COLO668 (cell line): ENCODE data around the gene SMARCA2.

Source experiments
- DNase-seq: peaks from one replicate; lab custom pipeline; 2025; ENCODE audit not compliant: unreplicated experiment; lab: John Stamatoyannopoulos, UW

Gene SMARCA2

DNA sequence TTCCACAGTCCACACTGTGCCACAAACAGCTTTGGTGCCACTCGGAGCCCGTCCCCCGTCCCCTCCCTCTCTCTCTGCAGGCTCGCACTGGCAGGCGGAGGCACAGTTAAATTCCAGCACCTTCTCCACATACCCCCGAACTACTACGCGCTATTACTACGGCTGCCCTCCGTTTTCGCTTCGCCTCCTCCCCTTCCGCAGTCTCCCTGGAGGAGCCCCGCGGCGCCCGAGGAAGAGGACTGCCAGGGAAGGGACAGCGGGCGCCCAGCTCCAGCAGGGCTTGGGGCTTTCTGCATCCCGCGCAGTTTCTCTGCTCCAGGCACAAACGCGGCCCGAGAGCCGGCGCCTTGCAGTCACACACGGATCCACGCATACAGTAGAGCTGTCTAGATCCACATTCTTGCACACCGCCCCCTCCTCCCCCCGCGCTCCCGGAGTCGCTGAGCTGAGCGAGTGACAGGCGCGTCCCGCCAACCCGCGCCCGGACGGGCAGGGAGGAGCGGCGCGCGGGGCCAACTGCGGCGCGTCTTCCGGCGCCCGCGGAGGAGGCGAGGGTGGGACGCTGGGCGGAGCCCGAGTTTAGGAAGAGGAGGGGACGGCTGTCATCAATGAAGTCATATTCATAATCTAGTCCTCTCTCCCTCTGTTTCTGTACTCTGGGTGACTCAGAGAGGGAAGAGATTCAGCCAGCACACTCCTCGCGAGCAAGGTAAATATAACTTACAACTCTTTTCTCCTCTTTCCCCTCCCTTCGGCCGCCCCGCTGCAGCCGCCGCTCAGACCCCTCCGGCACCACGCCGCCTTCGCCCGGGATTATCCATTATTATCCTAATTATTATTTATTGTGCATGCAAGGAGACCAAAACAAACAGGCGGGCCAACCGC lies at the start of gene SMARCA2:
TSS of gene SMARCA2 (plus strand) at position 652 of the 885 bp plus-strand sequence. CDS start 13,676 bp downstream, outside the sequence.
- DNase-seq: peak; percentile 97

DNA sequence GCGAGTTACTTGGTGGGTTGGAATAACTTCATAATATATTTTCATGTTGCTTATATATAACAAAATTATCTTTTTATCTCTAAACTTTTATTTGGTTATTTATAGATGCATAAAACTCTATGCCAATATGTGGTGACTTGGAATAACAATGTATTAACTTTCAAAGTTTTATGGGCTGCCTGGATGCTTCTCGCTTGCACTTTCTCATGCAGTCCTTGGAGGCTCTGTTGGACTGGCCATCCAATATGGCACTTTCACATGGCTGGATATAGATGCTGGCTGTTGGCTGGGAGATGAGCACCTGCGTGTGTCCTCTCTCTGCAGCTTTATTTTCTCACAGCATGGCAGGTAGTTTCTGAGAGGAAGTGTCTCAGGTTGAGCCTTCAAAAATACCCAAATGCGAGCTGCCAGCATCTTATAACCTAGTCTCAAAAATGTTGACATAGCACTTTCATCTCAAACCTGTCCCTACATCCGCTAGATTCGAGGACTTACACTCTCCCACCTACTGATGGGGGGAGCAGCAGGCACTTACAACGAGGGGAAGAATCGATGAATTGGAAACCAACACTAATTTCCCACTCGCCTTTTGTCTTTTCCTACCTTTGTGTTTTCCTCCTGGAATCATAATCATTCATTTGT lies 48.3 kb upstream of the SMARCA2 start:
- no peak for DNase-seq

GRCh38 chr9:1969160-1969559 lies 46.0 kb upstream of the SMARCA2 start:
- DNase-seq: no peak

DNA sequence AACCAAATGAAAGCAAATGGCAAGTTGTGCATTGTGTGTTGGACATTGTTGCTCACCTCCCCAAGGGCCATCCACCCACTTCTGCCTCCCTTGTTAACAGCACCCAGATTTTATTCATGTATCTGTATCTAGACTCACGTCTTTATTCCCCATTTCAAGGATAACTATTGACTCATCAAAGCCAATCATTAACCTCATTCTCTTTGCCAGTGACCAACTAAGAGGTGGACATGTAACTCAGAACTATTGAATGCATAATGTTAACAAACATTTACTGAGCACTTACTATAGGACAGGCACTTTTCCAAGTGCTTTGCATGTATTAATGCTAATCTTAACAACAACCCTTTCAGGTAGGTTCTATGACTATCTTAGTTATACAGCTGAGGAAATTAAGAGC lies 45.2 kb upstream of the SMARCA2 start:
- DNase-seq: no peak

DNA sequence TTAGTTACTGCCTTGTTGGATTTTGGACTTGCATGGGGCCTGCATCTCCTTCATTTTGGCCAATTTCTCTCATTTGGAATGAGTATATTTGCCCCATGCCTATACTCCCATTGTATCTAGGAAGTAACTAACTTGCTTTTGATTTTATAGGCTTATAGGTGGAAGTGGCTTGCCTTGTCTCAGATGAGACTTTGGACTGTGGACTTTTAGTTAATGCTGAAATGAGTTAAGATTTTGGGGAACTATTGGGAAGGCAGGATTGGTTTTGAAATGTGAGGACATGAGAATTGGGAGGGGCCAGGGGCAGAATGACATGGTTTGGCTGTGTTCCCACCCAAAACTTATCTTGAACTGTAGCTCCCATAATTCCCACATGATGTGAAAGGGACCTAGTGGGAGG lies 42.5 kb upstream of the SMARCA2 start:
- DNase-seq: no peak

DNA sequence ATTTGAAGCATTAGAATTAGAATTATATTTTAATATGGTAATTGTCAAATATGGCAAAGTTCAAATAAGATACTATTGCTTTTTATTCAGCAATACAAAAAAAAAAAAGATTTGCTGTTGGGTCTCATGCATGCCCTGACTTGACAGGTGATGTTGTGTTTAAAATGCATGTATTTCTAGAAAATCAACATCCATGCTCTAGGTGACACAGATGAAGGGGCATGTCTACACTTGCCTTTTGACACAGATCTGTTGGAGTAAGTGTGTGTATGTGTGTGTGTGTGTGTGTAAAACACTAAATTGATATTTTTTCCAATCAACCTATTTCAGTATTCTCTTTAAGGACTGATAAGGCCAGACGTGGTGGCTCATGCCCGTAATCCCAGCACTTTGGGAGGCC lies 38.1 kb upstream of the SMARCA2 start:
- DNase-seq: no peak

- no peak for DNase-seq
Observed at GRCh38 chr9:1978941-1979340, 36.2 kb upstream of the SMARCA2 start.

DNA sequence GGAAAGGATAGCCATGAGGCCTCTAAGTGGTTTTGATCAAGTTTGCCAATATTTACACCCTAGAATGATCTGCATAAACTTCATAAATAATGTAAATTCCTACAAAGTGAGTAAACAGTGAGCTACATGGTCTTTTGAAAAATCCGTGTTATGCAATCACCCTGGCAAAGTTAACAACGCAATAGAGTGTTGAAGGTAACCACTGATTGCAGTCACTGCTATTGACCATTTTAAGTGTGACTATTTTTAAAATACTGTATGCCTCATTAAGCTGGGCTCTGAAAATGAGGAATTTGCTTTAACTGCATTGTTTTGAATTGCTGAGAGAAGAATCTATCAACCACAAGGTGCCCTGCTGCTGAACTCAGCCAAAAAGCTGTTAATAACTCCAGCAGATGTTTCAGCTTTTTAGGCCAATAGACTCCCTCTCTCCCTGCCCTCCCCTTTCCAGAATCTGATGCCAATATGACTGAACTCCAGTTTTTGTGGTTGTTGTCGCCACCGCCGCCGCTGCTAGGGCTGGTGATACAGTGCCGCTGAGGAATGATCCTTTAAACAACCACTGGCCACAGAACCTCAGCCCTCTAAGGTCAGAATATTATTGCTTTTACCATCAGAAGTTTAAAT lies 35.3 kb upstream of the SMARCA2 start:
- no peak for DNase-seq

DNA sequence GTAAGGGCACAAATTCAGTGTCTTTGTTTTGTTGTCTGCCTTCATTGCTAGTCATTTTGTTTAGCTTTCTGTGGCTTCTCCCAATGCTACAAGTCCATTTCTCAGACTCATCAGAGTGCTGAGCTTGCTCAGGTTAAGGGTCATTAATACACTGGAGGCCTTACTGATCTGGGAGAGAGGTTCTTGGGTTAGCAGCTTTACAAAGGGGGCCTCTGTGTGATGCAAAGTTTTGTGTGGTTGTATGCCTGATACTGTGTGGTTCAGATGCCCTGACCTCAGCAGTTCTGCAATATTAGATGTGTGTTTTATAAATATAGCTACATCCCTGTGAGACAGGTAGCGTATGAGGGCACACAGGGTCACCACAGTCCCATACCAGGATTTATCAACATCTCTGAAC lies 34.8 kb upstream of the SMARCA2 start:
- DNase-seq: no peak

DNA sequence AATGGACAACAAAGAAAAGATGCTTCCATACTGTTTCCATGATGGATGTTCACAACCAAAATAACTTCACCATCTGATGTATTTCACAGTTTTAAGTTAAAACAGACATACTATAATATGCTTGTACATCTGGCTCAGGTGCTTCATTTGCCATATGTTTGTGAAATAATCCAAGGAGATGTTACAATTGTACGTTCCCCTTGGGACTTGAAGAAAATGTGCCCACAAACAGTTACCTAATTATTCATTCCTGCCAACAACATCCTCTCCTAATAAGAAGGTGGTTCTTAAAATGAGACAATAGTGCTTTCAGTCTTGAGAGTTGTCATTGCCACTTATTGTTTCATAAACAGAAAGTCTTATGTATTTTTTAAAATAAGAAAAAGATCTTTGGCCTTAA lies 33.1 kb upstream of the SMARCA2 start:
- no peak for DNase-seq

DNA sequence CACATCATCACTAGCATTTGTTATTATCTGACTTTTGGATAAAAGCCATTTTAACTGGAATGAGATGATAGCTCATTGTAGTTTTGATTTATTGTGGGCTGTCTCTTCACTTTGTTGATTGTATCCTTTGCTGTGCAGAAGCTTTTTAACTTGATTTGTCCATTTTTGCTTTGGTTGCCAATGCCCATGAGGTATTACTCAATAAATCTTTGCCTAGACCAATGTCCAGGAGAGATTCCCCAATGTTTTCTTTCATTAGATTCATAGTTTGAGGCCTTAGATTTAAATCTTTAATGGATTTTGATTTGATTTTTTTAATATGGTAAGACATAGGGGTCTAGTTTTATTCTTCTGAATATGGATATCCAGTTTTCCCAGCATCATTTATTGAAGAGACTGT lies 28.8 kb upstream of the SMARCA2 start:
- no peak for DNase-seq

DNA sequence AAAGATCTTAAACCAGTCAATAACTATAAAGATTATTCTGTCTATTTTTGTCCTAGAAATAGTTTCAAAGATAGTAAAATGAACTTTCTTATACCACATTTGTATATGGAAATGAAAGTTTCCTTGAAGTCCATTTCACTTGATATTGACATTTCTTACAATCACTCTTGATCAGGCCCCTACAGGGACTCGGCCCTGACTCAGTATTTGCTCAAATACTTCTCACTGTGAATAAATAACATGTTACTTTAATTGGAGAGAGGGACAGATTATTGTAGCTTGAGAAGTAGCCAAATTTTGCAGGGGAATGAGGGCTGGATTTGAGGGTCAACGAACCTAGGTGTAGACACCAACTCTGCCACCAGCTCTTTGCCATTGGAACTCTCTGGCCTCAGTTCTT lies 25.6 kb upstream of the SMARCA2 start:
- DNase-seq: no peak

GRCh38 chr9:1994180-1994579 lies 21.0 kb upstream of the SMARCA2 start:
- DNase-seq: no peak

- no peak for DNase-seq
Observed at GRCh38 chr9:1995084-1995483, 20.1 kb upstream of the SMARCA2 start.

DNA sequence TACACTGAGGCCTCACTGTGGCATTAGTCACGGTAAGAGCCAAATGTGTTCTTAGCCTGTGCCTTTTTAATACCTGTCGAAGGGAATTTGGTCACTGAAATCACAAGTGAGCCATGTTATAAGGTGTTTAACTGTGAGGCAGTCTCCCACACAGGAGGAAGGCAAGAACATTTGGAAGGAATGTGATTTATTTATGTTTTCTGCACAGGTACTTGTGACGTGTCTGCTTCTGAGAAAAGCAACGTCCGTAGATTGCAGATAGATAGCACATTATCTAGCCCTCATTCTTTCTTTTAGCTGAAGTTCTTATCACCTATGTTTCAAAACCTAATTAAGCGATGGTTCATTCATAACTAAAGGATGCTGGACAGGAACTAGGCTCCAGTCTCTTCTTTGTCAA lies 19.0 kb upstream of the SMARCA2 start:
- no peak for DNase-seq

- no peak for DNase-seq
Observed at GRCh38 chr9:1997646-1998045, 17.5 kb upstream of the SMARCA2 start.

DNA sequence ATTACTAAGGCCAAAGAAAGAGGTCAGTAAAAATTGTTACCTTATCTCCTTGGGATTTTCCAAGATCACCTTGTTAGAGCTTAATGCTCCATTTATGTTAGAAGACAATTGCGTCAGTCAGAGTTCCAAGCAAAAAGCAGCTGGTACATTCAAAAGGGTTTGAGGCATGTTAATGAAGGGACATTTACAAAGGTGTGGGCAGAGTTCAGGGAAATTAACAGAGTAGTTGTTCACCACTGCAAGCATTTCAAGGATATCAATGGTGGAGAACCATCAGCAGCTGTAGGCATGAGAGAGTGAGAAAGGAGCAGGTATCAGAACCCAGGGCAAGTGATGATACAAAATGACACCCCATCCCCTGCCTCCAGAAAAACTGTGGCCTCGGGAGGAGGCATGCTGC lies 17.0 kb upstream of the SMARCA2 start:
- DNase-seq: no peak

GRCh38 chr9:2000314-2000713 lies 14.8 kb upstream of the SMARCA2 start:
- no peak for DNase-seq

DNA sequence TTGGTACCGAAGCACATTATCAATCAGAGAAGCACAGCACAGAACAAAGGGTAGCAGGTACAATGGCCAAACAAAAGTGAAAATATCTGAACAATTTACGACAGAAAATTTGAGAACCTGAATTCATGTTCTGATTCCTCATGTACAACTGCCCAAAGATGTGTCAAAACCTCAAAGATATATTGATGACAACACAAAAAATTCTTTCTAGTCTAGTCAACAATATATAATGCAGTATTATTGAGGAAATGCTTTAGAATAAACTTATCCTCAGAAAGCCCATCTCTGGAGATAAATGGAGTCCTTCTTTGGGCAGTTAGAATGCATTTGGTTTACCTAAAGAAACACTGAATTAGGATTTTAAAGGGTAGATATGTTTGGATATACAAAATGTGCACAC lies 6.8 kb upstream of the SMARCA2 start:
- DNase-seq: no peak

DNA sequence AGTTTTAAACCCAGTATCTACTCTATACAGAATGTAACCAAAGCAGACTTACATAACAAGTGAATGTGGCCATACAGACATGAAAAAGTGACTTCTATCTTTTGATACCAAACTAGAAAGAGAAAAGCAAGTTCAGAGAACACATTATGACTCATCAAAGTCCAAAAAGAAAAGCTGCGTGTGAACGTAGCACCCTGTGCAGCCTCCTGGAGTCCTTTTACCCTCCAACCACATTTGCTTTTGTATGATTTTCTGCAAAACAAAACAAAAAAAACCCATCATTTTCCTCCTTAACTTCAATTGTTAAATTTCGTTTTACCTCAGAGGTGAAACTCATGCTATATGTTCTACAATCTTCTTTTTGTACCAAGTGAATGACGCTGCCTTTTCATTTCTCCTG lies 2.8 kb upstream of the SMARCA2 start:
- DNase-seq: no peak

DNA sequence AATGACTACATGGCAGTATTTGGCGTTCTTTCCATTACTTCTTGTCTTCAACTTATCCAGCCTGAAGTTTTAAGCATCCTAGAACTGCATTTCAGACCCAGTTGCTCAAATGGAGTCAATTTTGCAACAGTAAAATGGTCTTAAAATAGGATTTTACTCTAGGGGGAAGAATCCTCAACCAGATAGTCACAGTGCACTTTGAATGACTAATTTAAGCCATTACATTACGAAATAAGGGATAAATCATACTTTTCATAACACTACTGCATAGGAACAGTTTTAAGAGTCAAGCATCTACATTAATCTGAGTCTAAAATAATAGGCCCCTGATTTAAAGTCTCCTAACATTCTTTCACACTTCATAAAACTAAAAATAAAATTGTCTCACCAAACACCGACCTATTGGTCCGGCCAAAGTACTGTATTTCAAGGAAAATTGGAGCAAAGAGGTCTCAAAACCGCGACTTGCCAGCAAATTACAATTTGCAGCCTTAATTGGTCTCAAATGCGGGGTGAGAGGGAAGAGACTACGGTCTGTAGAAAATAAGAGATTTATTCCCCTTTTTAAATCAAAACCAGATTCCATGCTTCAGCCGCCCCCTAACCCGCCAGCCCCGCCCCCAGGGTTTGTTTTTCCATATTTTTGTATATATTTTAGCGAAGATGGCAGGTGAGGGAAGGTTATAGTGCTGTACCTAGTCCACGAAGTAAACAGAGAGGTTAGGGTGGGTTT lies 1.2 kb upstream of the SMARCA2 start:
- DNase-seq: no peak
